HG03175 (cell line): ENCODE results near the gene SSR3.
"Not testable (repeated sequence)": the region's sequence is repeated elsewhere in the genome, so short reads cannot be mapped to it uniquely, and the experiment has no call there.

Experiments
- ATAC-seq: cut with Tn5 transposase; IDR thresholded peaks from one replicate; pipeline ENCODE4 v1.9.1; 2021; ENCODE audit warnings: mild to moderate bottlenecking, moderate library complexity; ENCODE audit not compliant: unreplicated experiment

SSR3 gene

GRCh38 chr3:156554842-156555687 is at the start of gene SSR3:
TSS of gene SSR3 (minus strand) at chr3:156555117. CDS start at chr3:156555089, 28 bp downstream.
- peak; percentile 99 for ATAC-seq

DNA sequence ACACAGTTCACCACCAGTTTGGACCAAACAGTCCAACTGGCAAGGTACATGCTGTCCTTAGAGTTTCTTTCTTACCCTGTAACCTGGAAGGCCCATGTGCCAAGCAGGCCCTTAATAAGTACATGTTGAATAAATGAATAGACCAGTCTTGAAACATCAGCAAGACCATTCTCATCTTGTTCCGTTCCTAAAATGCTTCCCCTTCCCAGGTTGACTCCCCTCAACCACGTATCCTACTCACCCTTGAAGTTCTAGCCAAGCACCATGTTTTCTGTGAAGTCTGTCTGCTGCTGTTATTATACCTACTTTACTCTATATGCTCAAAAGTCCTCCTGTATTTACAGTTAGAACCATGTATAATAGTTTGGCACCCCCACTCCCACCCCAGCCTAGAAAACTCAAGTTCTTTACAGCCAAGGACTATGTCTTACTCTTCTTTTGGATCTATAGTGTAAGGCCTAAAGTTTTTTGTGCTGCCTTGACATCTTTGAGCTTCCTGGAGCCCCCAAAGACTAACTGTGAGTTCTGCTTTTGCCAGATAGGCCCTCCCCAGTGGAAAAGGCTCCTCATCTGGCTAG is 49.2 kb upstream of the SSR3 start:
- ATAC-seq, result no peak

DNA sequence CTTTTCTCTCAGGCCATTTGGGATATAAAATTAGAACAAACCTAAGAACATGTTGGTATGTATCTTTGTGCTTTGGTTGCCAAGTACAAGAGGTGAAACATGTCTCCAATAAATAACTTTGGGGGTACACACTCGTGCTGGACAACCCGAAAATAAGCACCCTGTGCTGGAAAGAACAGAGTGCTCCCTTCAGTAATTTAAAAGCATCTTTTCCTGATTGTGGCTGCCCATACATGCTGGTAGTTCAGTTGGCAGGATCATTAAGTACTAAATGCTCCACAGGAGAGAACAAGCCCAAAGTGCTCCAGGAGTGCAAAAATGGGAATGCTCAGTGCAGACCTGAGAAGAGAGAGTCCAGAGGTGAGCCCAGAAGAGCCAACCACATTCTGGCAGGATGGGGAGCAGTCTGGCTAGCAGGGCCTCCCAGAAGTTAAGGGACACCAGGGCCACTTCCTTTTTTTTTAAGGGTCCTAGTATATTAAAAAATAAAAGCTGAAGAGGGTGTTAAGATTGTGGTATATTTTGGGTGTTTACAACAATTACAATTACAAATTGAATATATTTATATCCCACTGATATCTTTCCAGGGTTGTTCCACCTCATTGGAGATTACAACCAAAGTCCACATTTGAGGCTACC is 48.6 kb upstream of the SSR3 start:
- ATAC-seq, result no peak

DNA sequence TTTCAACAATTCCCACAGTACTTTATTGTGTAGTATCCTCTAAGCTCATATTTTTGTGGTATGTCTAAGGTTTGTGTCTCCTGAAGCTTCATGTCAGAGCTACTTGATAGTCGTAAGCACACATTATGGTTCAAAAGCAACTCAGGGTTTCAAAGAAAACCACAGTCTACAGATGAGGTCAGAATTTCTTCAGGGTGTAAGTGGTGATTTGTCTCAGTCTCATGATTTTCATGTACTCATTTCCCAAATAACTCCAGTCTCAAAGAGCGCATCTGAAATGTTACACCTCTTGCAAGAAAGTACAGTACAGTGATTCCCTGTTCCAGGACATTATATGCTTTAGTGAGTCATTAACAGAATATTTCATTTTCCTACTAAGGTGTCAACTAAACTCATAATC is 47.5 kb upstream of the SSR3 start:
- ATAC-seq, result peak; percentile 35

GRCh38 chr3:156601497-156601896 is 46.6 kb upstream of the SSR3 start:
- no peak for ATAC-seq

- ATAC-seq, result no peak
These were observed 45.9 kb upstream of the SSR3 start for GRCh38 chr3:156600834-156601233.

DNA sequence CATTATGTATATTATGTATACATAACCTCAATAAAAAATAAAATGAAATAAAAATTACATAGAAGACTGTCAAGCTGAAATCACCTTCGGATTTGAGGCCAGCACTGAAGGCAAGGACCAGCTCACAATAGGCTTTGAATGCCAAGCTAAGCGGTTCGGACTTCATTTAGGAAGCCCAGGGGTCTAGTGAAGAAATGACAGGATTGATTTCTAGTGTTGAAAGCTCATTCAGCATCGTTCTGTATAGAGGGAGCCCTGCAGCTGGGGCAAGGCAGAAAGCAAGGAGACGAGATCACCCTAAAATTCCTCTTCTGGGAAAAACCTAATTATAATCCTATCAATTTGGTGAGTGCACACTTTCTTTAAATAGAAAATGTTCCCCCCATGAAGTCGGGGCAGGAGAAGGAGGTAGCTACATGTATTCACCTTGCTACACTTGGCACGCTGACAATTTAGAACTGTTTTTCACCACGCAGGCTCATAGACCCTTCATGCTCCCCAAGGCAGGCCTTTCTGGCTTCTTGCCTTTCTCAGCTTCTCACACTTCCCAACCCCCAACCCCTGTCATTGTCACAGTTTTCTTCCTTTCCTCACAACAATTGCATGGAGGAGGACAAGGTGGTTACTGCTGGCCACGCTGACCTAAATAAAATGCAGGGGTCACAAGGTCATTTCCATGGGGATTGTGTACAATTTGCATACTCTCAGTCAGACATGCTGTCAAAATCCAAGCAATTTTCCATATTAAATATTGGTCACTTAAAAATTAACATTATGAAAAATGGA is 44.4 kb upstream of the SSR3 start:
- ATAC-seq, result no peak

GRCh38 chr3:156598413-156598812 is 43.5 kb upstream of the SSR3 start:
- no peak for ATAC-seq

GRCh38 chr3:156594219-156594683 is 39.3 kb upstream of the SSR3 start:
- no peak for ATAC-seq

DNA sequence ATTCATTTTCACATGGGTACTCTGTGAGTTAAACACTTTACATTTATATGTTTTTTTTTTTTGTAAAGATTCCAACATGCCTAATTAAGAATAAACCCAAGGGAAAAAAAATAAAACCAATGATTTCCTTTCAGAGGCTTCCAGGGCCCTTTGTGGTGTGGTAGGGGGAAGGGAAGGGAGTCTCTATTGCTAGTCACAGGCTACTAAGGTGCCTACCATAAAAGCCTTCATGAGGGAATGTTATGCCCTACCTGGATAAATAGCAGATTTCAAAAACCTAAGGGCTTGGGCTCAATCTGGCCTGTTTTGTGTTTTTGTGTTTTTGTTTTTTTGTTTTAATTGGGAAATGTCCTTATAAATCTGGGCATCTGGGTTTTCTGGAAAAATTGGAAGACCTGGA is 38.9 kb upstream of the SSR3 start:
- ATAC-seq, result no peak

GRCh38 chr3:156589806-156590205 is 34.9 kb upstream of the SSR3 start:
- not testable (repeated sequence) for ATAC-seq

- ATAC-seq, result peak; percentile 5
These were observed 32.8 kb upstream of the SSR3 start for GRCh38 chr3:156587760-156588069.

- ATAC-seq, result peak; percentile 39
These were observed 32.2 kb upstream of the SSR3 start for GRCh38 chr3:156586905-156587759.

- no peak for ATAC-seq
These were observed 28.6 kb upstream of the SSR3 start for GRCh38 chr3:156583469-156583868.

GRCh38 chr3:156582532-156583183 is 27.7 kb upstream of the SSR3 start:
- ATAC-seq, result peak; percentile 73

GRCh38 chr3:156581954-156582353 is 27.0 kb upstream of the SSR3 start:
- no peak for ATAC-seq

DNA sequence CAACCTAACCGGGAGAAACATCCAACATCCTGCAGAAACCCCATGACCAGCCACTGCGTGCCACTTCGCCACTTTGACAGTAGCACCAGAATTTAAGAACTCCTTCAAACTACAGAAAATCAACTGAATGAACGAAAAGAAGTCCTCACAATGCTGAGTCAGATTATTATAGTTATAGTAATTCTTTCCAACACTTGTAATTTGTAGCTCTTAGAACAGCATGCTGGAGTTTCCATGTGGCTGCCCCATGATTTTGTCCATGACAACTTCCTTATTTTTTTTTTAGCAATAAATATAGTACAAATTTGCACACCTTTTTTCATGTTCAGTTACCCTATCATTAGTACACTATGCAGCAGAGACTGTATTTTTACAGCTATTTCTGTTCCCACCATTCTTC is 26.1 kb upstream of the SSR3 start:
- no peak for ATAC-seq

GRCh38 chr3:156579427-156579851 is 24.5 kb upstream of the SSR3 start:
- ATAC-seq, result no peak

DNA sequence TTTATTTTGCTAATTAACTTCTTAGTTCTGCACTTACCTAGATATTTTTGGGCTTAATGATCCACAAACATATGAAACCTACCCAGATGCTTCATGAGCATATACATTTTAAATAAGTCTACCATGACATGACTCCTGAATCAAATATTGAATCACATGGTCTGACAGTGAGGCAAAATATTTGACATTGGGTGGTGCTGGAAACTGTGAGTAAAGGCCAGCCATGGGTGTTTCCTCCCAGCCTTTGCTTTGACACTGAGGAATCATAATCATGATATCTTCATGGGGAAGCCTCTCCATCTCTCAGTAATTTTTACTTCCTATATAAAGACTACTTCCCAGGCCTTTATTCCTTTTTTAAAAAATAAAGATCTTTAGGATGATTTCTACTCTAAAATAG is 22.8 kb upstream of the SSR3 start:
- ATAC-seq, result no peak
